Hypothalamus (tissue), 51 donors: ENCODE data around the gene FRMD4A.
A peak's percentile ranks its signal among the peaks of the same experiment; 100 is the strongest.
"Not testable (repeated sequence)": the region's sequence is repeated elsewhere in the genome, so short reads cannot be mapped to it uniquely, and the experiment has no call there.

Source experiments
- DNase-seq, 51 donors: peaks; one replicate each; lab custom pipeline; 2025; lab: John Stamatoyannopoulos, UW

The FRMD4A gene

GRCh38 chr10:14158575-14158974 is 172.1 kb downstream of the FRMD4A start:
- no peak for DNase-seq

DNA sequence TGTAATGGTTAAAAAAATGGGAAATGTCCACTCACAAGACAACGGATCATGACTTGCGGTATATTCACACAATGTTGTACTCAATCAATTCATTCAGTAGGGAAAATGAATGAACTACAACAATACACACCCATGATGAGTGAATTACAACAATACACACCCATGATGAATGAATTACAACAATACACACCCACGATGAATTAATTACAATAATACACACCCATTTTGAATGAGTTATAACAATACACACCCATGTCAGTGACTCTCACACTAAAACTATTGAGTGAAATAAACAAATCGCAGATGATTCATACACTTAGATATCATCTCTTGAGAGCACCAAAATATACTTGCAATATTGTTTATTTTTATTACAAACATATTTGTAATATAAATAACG is 174.6 kb downstream of the FRMD4A start:
- DNase-seq = no peak

GRCh38 chr10:14153570-14154055 is 177.1 kb downstream of the FRMD4A start:
- no peak for DNase-seq

DNA sequence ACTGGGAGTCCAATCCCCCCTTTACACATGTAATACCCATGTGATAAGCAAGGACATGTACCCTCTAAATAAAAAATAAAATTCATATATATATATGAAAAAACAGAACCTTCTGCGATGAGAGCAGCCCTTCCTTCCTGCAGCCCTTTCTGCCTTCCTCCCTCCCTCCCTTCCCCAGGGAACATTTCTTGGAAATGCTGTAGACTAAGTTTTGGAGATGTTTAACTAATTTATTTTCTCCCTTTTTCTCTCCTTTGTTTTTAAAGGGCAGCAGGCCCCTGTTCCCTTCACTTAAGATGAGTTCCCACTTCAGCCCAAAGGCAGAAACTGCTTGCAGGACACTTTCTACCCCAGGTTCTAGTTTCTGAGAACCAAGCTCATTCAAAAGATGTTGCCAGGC is 179.2 kb downstream of the FRMD4A start:
- no peak for DNase-seq

GRCh38 chr10:14150526-14150925 is 180.2 kb downstream of the FRMD4A start:
- DNase-seq = no peak

DNA sequence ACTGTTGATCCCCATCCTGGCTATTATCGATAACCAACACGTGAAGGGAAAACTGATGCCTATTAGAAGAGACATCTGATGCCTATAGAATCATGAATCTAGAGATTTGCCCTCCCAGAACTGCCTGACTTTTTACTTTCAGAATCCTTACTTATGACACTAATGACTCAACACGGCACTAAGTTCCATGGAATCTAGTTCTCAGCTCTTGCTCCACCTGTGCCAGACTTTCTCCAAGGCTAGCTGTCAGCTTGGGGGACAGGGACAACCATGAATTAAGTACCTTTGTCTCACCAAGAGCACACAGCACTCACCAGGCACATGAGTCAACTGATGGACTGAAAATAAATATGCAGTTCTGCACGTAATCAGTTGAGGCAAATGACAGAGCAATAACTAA is 184.2 kb downstream of the FRMD4A start:
- DNase-seq = no peak

GRCh38 chr10:14146025-14146424 is 184.7 kb downstream of the FRMD4A start:
- no peak for DNase-seq

DNA sequence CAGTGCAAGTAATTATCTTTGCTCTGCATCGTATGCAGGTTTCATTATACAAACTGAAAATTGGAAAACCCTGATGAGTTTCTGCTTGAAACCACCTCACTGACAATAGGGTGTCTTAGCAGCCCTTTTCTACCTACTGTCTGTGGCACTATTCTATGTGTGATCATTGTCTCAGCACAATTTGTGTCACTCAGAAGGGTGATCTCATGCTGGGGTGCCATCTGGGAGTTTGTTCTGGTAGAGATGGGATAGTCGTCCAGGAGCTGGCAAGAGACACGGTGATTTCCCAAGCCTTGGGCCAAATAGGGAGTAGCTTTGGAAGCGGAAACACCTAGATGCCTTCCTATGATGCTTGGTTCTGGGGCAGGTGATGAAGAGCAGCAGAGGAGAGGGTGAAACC is 186.3 kb downstream of the FRMD4A start:
- DNase-seq = no peak

DNA sequence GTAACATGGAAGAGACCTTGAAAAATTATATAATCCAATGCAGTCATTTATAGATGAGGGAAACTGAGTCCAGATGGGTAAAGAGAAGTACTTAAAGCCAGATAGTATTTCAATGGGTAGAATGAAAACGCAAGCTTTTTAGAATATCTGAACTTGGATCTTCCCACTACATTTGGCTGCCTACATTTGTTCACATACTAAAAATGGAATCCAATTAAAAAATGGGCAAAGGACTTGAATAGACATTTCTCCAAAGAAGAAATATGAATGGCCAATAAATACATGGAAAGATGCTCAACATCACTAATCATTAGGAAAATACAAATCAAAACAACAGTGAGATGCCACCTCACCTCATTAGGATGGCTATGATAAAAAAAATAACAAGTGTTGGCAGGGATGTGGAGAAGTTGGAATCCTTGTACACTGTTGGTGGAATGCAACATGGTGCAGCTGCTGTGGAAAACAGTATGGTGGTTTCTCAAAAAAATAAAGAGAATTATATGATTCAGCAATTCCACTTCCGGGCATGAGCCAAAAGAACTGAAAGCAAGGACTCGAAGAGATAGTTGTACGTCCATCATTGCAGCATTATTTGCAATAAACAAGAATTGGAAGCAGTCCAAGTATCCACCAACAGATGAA is 188.0 kb downstream of the FRMD4A start:
- DNase-seq = no peak

DNA sequence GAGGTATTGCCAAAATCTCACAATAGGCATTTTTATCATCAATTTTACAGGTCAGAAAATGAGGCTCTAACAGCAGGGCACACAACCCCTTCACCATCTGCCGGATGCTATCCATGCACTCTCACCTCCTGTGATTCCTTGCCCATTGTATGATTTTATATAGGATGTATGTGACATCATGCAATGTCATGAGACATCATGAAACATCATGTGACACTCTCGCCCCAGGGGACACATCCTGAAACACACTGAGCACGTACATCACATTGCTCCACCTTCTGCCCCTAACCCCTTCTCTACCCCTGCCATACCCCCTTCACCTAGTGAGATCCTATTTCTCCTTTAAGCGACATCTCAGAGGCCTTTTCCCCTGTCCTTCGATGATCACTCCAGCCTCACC is 189.4 kb downstream of the FRMD4A start:
- no peak for DNase-seq

GRCh38 chr10:14137391-14137790 is 193.3 kb downstream of the FRMD4A start:
- DNase-seq = no peak

- not testable (repeated sequence) for DNase-seq
These were observed 195.5 kb downstream of the FRMD4A start for GRCh38 chr10:14135196-14135595.

- DNase-seq = no peak
These were observed 196.4 kb downstream of the FRMD4A start for GRCh38 chr10:14134275-14134674.

GRCh38 chr10:14131261-14131960 is 199.3 kb downstream of the FRMD4A start:
- DNase-seq = no peak

GRCh38 chr10:14129770-14130169 is 201.0 kb downstream of the FRMD4A start:
- no peak for DNase-seq

DNA sequence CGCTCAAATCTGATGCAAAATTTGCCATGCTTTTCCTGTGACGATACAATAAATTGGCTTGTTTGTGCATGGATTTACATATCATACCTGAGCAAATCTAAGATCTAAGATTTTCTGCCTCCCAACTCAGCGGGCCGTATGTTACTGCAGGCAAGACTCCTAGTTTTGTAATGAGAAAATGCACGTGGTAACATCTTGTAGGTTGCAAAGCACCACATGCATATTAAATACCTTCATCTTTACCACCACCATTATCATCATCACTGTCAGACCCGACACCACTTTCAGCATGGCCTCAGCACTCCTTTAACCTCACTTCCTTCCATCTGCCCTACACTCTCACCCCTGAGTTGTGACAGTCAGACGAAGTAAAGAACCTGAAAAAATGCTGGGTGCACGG is 202.2 kb downstream of the FRMD4A start:
- no peak for DNase-seq

DNA sequence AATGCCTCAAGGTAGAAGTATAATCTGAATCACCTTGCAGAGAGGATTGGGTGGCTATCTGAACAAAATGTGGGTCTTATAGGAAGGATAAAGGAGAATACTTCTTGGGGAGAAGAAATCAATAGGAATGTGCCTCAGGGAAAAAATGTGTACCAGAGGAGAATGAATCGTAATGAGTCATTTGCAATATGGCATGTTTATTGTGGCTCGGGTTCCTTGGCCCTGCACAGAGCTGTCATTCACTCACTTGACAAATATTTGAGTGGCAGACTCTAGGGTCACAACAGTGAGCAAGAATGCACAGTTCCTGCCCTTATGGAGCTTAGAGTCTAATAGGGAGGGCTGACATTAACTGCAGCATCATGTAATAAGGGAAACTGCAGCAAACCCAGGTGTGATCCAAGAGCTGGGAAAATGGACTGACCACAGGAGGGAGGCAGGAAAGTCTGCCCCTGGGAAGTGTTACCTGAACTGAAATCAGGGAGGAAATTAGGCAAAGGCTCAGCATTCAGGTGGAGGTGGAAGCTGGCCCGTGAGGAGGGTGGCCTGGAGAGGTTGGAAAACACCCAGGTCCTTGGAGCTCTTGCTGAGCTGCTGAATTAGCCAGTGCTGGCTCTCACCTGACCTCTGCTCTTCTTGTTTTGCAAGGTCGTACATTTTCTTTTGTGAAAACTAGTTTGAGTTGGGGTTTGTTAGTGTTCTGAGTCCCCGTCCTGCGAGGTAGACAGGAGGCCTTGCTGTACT is 203.9 kb downstream of the FRMD4A start:
- no peak for DNase-seq

- DNase-seq = no peak
These were observed 205.2 kb downstream of the FRMD4A start for GRCh38 chr10:14125564-14125963.

DNA sequence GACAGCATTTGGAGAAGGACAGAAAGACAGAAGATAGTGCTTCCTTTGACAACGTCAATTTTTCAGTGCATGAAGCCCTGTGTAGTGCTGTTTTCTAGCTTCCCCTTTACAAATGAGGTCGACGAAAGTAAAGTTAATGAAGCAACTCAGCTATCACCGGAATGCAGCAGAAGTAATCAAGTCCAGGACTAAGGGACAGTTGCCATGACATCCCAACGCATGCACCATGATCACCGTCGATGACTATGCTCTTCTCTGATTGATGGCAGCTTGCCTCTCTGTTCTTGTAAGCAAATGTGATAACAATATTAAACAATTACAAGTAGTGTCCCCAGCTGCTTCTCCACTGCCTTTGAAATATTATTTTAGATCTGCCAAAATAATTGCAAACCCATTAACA is 205.8 kb downstream of the FRMD4A start:
- DNase-seq = no peak

GRCh38 chr10:14123139-14123538 is 207.6 kb downstream of the FRMD4A start:
- DNase-seq = peak in 8 of 51 donors; percentile 6 to 17 (median 9)

- DNase-seq = no peak
These were observed 209.9 kb downstream of the FRMD4A start for GRCh38 chr10:14120812-14121211.

DNA sequence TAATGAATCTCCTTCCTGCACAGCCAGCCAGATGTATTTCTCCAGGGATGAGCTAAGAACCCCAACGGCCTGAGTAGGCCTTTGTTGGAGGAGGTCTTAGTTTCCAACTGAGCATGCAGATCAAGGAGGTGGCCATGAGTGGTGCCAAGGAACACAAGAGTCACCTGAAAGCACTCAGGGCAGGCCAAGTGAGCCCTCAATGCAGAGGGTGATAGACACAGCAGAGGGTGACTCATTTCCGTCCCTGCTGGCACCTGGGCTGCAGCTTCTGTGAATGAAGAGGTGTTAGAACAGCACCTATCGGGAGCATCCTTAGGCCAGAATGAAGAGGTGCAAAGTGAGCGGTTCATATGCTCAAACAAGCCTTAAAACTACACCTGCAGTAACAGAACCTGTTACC is 211.8 kb downstream of the FRMD4A start:
- DNase-seq = no peak
